ENCODE data around the gene LY6G6C.

LY6G6C gene

GRCh38 chr6:31758281-31758680, 36.7 kb upstream of the LY6G6C start:
- Histone ChIP-seq H3K27me3 (ENCODE audit: control insufficient read depth, low read length) (no peaks in the 10 kb centered on the region), H3K4me3 (ENCODE audit: low read length) (no peak overlapping the region), H4K20me1 (ENCODE audit: control insufficient read depth, insufficient read depth, low read depth, low read length) (no peaks in the 10 kb centered on the region), H3F3A (ENCODE audit: control insufficient read depth, insufficient read depth) (no peaks in the 10 kb centered on the region), H3K27ac (ENCODE audit: low read depth, low read length) (no peak overlapping the region), H3K9me2 (replicated peaks; ENCODE audit: control insufficient read depth, low read length) (no peaks in the 10 kb centered on the region), H3K4me2 (ENCODE audit: low read length) (no peak overlapping the region), H3K4me1 (ENCODE audit: control insufficient read depth, low read length) (no peaks in the 10 kb centered on the region), H3K36me3 (ENCODE audit: control insufficient read depth, low read length) (peaks cover 42% of the 10 kb centered on the region), H3K9me3 (ENCODE audit: control insufficient read depth, insufficient read depth, low read length) (no peaks in the 10 kb centered on the region), H3K79me2 (ENCODE audit: control insufficient read depth, low read length) (no peaks in the 10 kb centered on the region)
- TF ChIP-seq CTCF (IDR thresholded peaks at IDR 0.05; ENCODE audit: low read depth, low read length, poor library complexity, severe bottlenecking): no peak
- TF ChIP-seq EZH2phosphoT487 (IDR thresholded peaks at IDR 0.05; ENCODE audit: borderline replicate concordance, low read length): no peak

GRCh38 chr6:31752739-31753319, 31.3 kb upstream of the LY6G6C start:
- Histone ChIP-seq H4K20me1 (ENCODE audit: control insufficient read depth, insufficient read depth, low read depth, low read length) (no peaks in the 10 kb centered on the region), H3K4me2 (ENCODE audit: low read length) (no peak overlapping the region), H3K4me1 (ENCODE audit: control insufficient read depth, low read length) (no peaks in the 10 kb centered on the region)

GRCh38 chr6:31750411-31751022, 29.0 kb upstream of the LY6G6C start:
- Histone ChIP-seq H3K79me2 (ENCODE audit: control insufficient read depth, low read length) (no peaks in the 10 kb centered on the region), H3K27ac (ENCODE audit: low read depth, low read length) (no peak overlapping the region), H3K36me3 (ENCODE audit: control insufficient read depth, low read length) (peaks cover 27% of the 10 kb centered on the region), H3F3A (ENCODE audit: control insufficient read depth, insufficient read depth) (peaks cover 10% of the 10 kb centered on the region), H3K4me3 (ENCODE audit: low read length) (no peak overlapping the region), H4K20me1 (ENCODE audit: control insufficient read depth, insufficient read depth, low read depth, low read length) (no peaks in the 10 kb centered on the region), H3K4me2 (ENCODE audit: low read length) (no peak overlapping the region), H3K4me1 (ENCODE audit: control insufficient read depth, low read length) (no peaks in the 10 kb centered on the region), H3K9me3 (ENCODE audit: control insufficient read depth, insufficient read depth, low read length) (no peaks in the 10 kb centered on the region), H3K9me2 (replicated peaks; ENCODE audit: control insufficient read depth, low read length) (no peaks in the 10 kb centered on the region), H3K27me3 (ENCODE audit: control insufficient read depth, low read length) (no peaks in the 10 kb centered on the region)
- TF ChIP-seq EZH2phosphoT487 (IDR thresholded peaks at IDR 0.05; ENCODE audit: borderline replicate concordance, low read length): no peak
- no peak for TF ChIP-seq CTCF (IDR thresholded peaks at IDR 0.05; ENCODE audit: low read depth, low read length, poor library complexity, severe bottlenecking)

More at GRCh38 chr6:31752739-31753319, 31.3 kb upstream of the LY6G6C start:
- Histone ChIP-seq H3K79me2 (ENCODE audit: control insufficient read depth, low read length) (no peaks in the 10 kb centered on the region), H3K27me3 (ENCODE audit: control insufficient read depth, low read length) (no peaks in the 10 kb centered on the region), H3K36me3 (ENCODE audit: control insufficient read depth, low read length) (peaks cover 16% of the 10 kb centered on the region), H3F3A (ENCODE audit: control insufficient read depth, insufficient read depth) (peaks cover 10% of the 10 kb centered on the region), H3K4me3 (ENCODE audit: low read length) (no peak overlapping the region), H3K9me2 (replicated peaks; ENCODE audit: control insufficient read depth, low read length) (no peaks in the 10 kb centered on the region), H3K27ac (ENCODE audit: low read depth, low read length) (no peak overlapping the region), H3K9me3 (ENCODE audit: control insufficient read depth, insufficient read depth, low read length) (no peaks in the 10 kb centered on the region)
- no peak for TF ChIP-seq CTCF (IDR thresholded peaks at IDR 0.05; ENCODE audit: low read depth, low read length, poor library complexity, severe bottlenecking)
- TF ChIP-seq EZH2phosphoT487 (IDR thresholded peaks at IDR 0.05; ENCODE audit: borderline replicate concordance, low read length): no peak
